ENCODE data around the gene CARS2. TPM values are rescaled to one million over a fixed set of nuclear protein-coding genes. Genes with fewer than 3 reads are reported as not detected.

The CARS2 gene
- total and polyA plus RNA-seq, 2 donors from 2014 or later: 57.1 to 57.9 TPM

DNA sequence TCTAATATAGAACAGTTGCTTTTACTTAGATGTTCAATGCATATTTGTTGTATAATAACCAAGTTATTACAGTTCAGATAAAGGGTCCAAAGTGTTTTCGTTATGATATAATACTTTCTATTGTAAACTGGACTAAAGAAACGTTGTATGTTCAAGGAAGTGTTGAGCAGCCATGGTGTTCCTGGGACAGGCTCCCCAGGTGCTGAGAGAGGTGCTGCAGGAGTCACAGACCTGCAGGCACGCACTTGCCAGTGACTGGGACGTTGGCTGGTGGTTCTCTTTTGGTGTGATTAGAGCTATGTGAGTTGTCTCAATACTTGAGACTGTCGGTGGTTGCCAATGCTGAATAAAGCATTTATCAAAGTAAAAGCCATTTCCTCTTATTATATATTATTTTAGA is 17.1 kb upstream of the CARS2 start:
- Histone ChIP-seq H3K4me3 (ENCODE audit: low read length in 3 of 3) (no peak overlapping the region), H3K27ac (ENCODE audit: low read depth in 2 of 2, low read length in 2 of 2) (no peak overlapping the region), H3K27me3 (ENCODE audit: control insufficient read depth, insufficient read depth, low read length) (no peaks in the 10 kb centered on the region), H3K9me3 (ENCODE audit: control insufficient read depth in 2 of 3, insufficient read depth in 1 of 3, low read length in 3 of 3) (no peaks in the 10 kb centered on the region), H3K36me3 (ENCODE audit: control insufficient read depth in 2 of 3, insufficient read depth in 3 of 3, low read length in 3 of 3) (peaks cover 0 to 7% (median 7%) of the 10 kb centered on the region in 3 donors), H3K4me1 (ENCODE audit: control insufficient read depth in 2 of 3, insufficient read depth in 2 of 3, low read depth in 1 of 3, low read length in 3 of 3) (peaks cover 0 to 3% (median 0%) of the 10 kb centered on the region in 3 donors), H3K9ac (ENCODE audit: low read length in 3 of 3) (no peak overlapping the region)
- TF ChIP-seq, protein P1, sequence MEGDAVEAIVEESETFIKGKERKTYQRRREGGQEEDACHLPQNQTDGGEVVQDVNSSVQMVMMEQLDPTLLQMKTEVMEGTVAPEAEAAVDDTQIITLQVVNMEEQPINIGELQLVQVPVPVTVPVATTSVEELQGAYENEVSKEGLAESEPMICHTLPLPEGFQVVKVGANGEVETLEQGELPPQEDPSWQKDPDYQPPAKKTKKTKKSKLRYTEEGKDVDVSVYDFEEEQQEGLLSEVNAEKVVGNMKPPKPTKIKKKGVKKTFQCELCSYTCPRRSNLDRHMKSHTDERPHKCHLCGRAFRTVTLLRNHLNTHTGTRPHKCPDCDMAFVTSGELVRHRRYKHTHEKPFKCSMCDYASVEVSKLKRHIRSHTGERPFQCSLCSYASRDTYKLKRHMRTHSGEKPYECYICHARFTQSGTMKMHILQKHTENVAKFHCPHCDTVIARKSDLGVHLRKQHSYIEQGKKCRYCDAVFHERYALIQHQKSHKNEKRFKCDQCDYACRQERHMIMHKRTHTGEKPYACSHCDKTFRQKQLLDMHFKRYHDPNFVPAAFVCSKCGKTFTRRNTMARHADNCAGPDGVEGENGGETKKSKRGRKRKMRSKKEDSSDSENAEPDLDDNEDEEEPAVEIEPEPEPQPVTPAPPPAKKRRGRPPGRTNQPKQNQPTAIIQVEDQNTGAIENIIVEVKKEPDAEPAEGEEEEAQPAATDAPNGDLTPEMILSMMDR (IDR thresholded peaks at IDR 0.05; ENCODE audit: borderline replicate concordance, extremely low read depth, insufficient read depth): no peak
- intact Hi-C loops (cut with DNase I): loop anchor here (10.0 kb wide), 1 partner anchor 72 kb away; no protein-coding TSS in a partner anchor
- FAIRE-seq: no peak
- no peak for DNase-seq

DNA sequence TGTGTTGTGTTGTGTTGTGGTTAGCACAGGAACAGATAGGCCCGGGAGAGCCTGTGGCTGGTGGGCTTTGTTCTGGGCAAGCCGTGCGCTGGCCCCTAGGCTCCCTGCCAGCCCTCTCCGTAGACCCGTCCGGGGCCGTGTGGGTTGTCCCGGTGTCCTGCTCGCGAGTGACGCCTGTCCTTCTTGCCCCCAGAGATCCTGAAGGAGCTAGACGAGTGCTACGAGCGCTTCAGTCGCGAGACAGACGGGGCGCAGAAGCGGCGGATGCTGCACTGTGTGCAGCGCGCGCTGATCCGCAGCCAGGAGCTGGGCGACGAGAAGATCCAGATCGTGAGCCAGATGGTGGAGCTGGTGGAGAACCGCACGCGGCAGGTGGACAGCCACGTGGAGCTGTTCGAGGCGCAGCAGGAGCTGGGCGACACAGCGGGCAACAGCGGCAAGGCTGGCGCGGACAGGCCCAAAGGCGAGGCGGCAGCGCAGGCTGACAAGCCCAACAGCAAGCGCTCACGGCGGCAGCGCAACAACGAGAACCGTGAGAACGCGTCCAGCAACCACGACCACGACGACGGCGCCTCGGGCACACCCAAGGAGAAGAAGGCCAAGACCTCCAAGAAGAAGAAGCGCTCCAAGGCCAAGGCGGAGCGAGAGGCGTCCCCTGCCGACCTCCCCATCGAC is 13.3 kb upstream of the CARS2 start:
- no peak for FAIRE-seq
- peak in 1 of 5 donors; percentile 75 for DNase-seq
- Histone ChIP-seq H3K4me3 (ENCODE audit: low read length in 3 of 3) (no peak overlapping the region), H3K36me3 (ENCODE audit: control insufficient read depth in 2 of 3, insufficient read depth in 3 of 3, low read length in 3 of 3) (peaks cover 0 to 7% (median 7%) of the 10 kb centered on the region in 3 donors), H3K9ac (ENCODE audit: low read length in 3 of 3) (no peak overlapping the region), H3K27me3 (ENCODE audit: control insufficient read depth, insufficient read depth, low read length) (no peaks in the 10 kb centered on the region), H3K9me3 (ENCODE audit: control insufficient read depth in 2 of 3, insufficient read depth in 1 of 3, low read length in 3 of 3) (no peaks in the 10 kb centered on the region), H3K4me1 (ENCODE audit: control insufficient read depth in 2 of 3, insufficient read depth in 2 of 3, low read depth in 1 of 3, low read length in 3 of 3) (peaks cover 3 to 7% (median 5%) of the 10 kb centered on the region in 3 donors), H3K27ac (ENCODE audit: low read depth in 2 of 2, low read length in 2 of 2) (no peak overlapping the region)
- intact Hi-C loops (cut with DNase I): no loop called here
- TF ChIP-seq, protein P1 (IDR thresholded peaks at IDR 0.05; ENCODE audit: borderline replicate concordance, extremely low read depth, insufficient read depth): no peak

DNA sequence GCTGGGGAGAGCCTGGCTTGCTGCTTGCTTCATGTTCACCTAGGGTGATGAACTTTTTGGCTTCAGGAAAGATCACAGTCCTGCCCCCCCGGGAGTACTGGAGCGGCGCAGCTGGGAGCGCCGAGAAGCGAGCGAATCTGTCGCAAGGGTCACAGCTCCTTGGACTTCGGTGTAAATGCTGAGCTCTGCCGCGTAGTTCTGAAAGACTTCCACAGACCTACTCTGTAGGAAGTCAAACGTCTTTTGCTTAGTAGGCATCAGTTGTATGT is 10.3 kb upstream of the CARS2 start:
- Histone ChIP-seq H3K27me3 (ENCODE audit: control insufficient read depth, insufficient read depth, low read length) (no peaks in the 10 kb centered on the region), H3K4me1 (ENCODE audit: control insufficient read depth in 2 of 3, insufficient read depth in 2 of 3, low read depth in 1 of 3, low read length in 3 of 3) (peaks cover 6 to 10% (median 10%) of the 10 kb centered on the region in 3 donors), H3K4me3 (ENCODE audit: low read length in 3 of 3) (peak overlapping the region; percentile 89 to 97 (median 95)), H3K9me3 (ENCODE audit: control insufficient read depth in 2 of 3, insufficient read depth in 1 of 3, low read length in 3 of 3) (no peaks in the 10 kb centered on the region), H3K27ac (ENCODE audit: low read depth in 2 of 2, low read length in 2 of 2) (peak overlapping the region; percentile 97 to 98), H3K9ac (ENCODE audit: low read length in 3 of 3) (peak overlapping the region; percentile 82 to 98 (median 84)), H3K36me3 (ENCODE audit: control insufficient read depth in 2 of 3, insufficient read depth in 3 of 3, low read length in 3 of 3) (peaks cover 0 to 7% (median 7%) of the 10 kb centered on the region in 3 donors)
- DNase-seq (peak in 1 of 5 donors; percentile 60), FAIRE-seq (no peak)
- intact Hi-C loops (cut with DNase I): no loop called here
- TF ChIP-seq, protein P1 (IDR thresholded peaks at IDR 0.05; ENCODE audit: borderline replicate concordance, extremely low read depth, insufficient read depth): no peak

Measured in kidney (tissue), 14 donors.